Esophagus mucosa (tissue), 1 donor: Measurements from ENCODE around the gene FST. TPM values are rescaled to one million over a fixed set of nuclear protein-coding genes. Genes with fewer than 3 reads are reported as not detected.

Source experiments
- ATAC-seq: fragments of 200-7000 bp; cut with Tn5 transposase; one replicate; pipeline ENCODE4 v1.9.1; 2020
- total RNA-seq: library from RNA; stranded (reverse); gene quantifications from one replicate; pipeline ENCODE4 v1.2.4, GENCODE V29; 2023
- donor health status: DM: yes; HTN: yes; CAD: no.

Gene FST
- total RNA-seq, 1 donor from 2014 or later, result 2.7 TPM

GRCh38 chr5:53475320-53475719 is 5.1 kb upstream of the FST start:
- ATAC-seq, result no peak

GRCh38 chr5:53476019-53476418 is 4.4 kb upstream of the FST start:
- no peak for ATAC-seq

- no peak for ATAC-seq
Observed at GRCh38 chr5:53476531-53477480, 3.6 kb upstream of the FST start.

GRCh38 chr5:53478411-53479044 is 1.9 kb upstream of the FST start:
- no peak for ATAC-seq

- ATAC-seq, result no peak
Observed at GRCh38 chr5:53479045-53479589, 1.3 kb upstream of the FST start.

- ATAC-seq, result peak; percentile 32
Observed at GRCh38 chr5:53479590-53480415, 626 bp upstream of the FST start.

- ATAC-seq, result no peak
Observed at GRCh38 chr5:53481159-53481886, 894 bp downstream of the FST start.

GRCh38 chr5:53481887-53482716 is 1.7 kb downstream of the FST start:
- ATAC-seq, result peak; percentile 72

GRCh38 chr5:53482717-53483638 is 2.5 kb downstream of the FST start:
- ATAC-seq, result peak; percentile 43

GRCh38 chr5:53487436-53487835 is 7.0 kb downstream of the FST start:
- no peak for ATAC-seq

- no peak for ATAC-seq
Observed at GRCh38 chr5:53488195-53488722, 7.8 kb downstream of the FST start.

GRCh38 chr5:53490747-53491146 is 10.3 kb downstream of the FST start:
- ATAC-seq, result no peak

GRCh38 chr5:53501054-53501453 is 20.6 kb downstream of the FST start:
- no peak for ATAC-seq

- ATAC-seq, result no peak
Observed at GRCh38 chr5:53503562-53504218, 23.3 kb downstream of the FST start.

GRCh38 chr5:53507013-53507412 is 26.6 kb downstream of the FST start:
- no peak for ATAC-seq

GRCh38 chr5:53508125-53508524 is 27.7 kb downstream of the FST start:
- no peak for ATAC-seq

GRCh38 chr5:53512539-53512938 is 32.1 kb downstream of the FST start:
- ATAC-seq, result no peak

GRCh38 chr5:53515988-53516387 is 35.6 kb downstream of the FST start:
- no peak for ATAC-seq

GRCh38 chr5:53520813-53521212 is 40.4 kb downstream of the FST start:
- no peak for ATAC-seq
